Spleen (tissue), 11 donors: ENCODE measurements around the gene LBR. TPM values are rescaled to one million over a fixed set of nuclear protein-coding genes. Genes with fewer than 3 reads are reported as not detected.
"Not testable (repeated sequence)": the region's sequence is repeated elsewhere in the genome, so short reads cannot be mapped to it uniquely, and the experiment has no call there.

Experiments used
- DNase-seq: peaks from one replicate; pipeline ENCODE4 v3.0.0-alpha.2; 2020
- H3K27ac ChIP-seq, 8 donors: fragments of 200-600 bp; sonication (generic) in 7 of 8; 1 replicate in 4 of 8; 2 replicates in 4 of 8; pipeline versions ENCODE4 v1.5.0 to v1.8.0; 2016 to 2021; ENCODE audit warnings: inconsistent platforms in 4 of 8, mild to moderate bottlenecking in 4 of 8, moderate library complexity in 1 of 8
- H3K27me3 ChIP-seq, 7 donors: fragments of 200-600 bp; sonication (generic) in 6 of 7; replicated peaks in 1 of 7; 1 replicate in 4 of 7; 2 replicates in 3 of 7; pipeline versions ENCODE4 v1.5.0 to v1.8.0; 2016 to 2021; ENCODE audit warnings: inconsistent platforms in 3 of 7, mild to moderate bottlenecking in 1 of 7
- H3K36me3 ChIP-seq, 6 donors: fragments of 200-600 bp; sonication (generic) in 5 of 6; 1 replicate in 4 of 6; 2 replicates in 2 of 6; pipeline versions ENCODE4 v1.5.0 to v1.8.0; 2016 to 2021; ENCODE audit warnings: inconsistent platforms in 2 of 6
- H3K4me1 ChIP-seq, 6 donors: fragments of 200-600 bp; sonication (generic) in 5 of 6; 1 replicate in 3 of 6; 2 replicates in 3 of 6; pipeline versions ENCODE4 v1.5.0 to v1.8.0; 2016 to 2021; ENCODE audit warnings: inconsistent platforms in 3 of 6
- H3K4me3 ChIP-seq, 8 donors: fragments of 200-600 bp; sonication (generic) in 7 of 8; 1 replicate in 4 of 8; 2 replicates in 4 of 8; pipeline versions ENCODE4 v1.5.0 to v1.8.0; 2016 to 2021; ENCODE audit warnings: inconsistent platforms in 4 of 8, mild to moderate bottlenecking in 4 of 8, moderate library complexity in 2 of 8
- H3K9me3 ChIP-seq, 8 donors: fragments of 200-600 bp; sonication (generic) in 7 of 8; 1 replicate in 4 of 8; 2 replicates in 4 of 8; pipeline versions ENCODE4 v1.5.0 to v1.8.0; 2016 to 2021; ENCODE audit warnings: inconsistent platforms in 4 of 8
- CTCF ChIP-seq, 11 experiments: fragments of 200-600 bp in 7 of 11; fragments of 450-650 bp in 4 of 11; sonication (generic) in 4 of 11; IDR thresholded peaks in 8 of 11; conservative IDR thresholded peaks in 3 of 11; 1 replicate in 7 of 11; 2 replicates in 4 of 11; pipeline versions ENCODE4 v1.4.0 to v1.8.0; 2016 to 2021; ENCODE audit warnings: antibody characterized with exemption in 11 of 11, inconsistent platforms in 4 of 11, mild to moderate bottlenecking in 1 of 11
- POLR2A ChIP-seq, 3 donors: fragments of 450-650 bp; IDR thresholded peaks; one replicate each; pipeline ENCODE4 v1.5.1; 2017; ENCODE audit warnings: antibody characterized with exemption in 3 of 3, mild to moderate bottlenecking in 1 of 3
- POLR2AphosphoS5 ChIP-seq, 3 donors: sonication (generic); formaldehyde crosslinking; IDR thresholded peaks; one replicate each; pipeline ENCODE4 v1.5.1; 2017; ENCODE audit warnings: antibody characterized with exemption in 3 of 3
- WGBS, 5 donors: extraction: QIAGEN DNeasy Blood & Tissue Kit in 3 of 5; methylation state at CpG; one replicate each; pipeline versions ENCODE4 v1.1.5 to v1.1.7; 2013 to 2018; 5-methylcytosine and 5-hydroxymethylcytosine counted together
- intact Hi-C: fragments of 100-400 bp; cut with DNase I; formaldehyde crosslinking; loops from one replicate; pipeline ENCODE4 v1.15.0; 2023; ENCODE audit warnings: low total_unique reads
- polyA plus RNA-seq, 3 donors: library from polyadenylated mRNA; stranded (reverse); fragments of 200-250 nt; gene quantifications; one replicate each; pipeline ENCODE4 v1.2.1, GENCODE V29; 2013
- total RNA-seq, 7 donors: library from RNA; depleted of rRNA in 3 of 7; stranded (reverse); fragments of >200 nt in 3 of 7; fragmentation: NEBNext Ultra II Directional in 4 of 7; extraction: Animal tissue kit (Norgen Biotek cat#: 25700) in 4 of 7; gene quantifications; one replicate each; pipeline versions ENCODE4 v1.1.0 to v1.2.1, GENCODE V29; 2016 to 2021
- donor health status: healthy with polysubstance abuse.
- donor health status: DM: no; HTN: no; CAD: no; lungs with moderate emphysema.
- donor health status: DM: no; HTN: no; CAD: no.
- donor health status: Bipolar disorder and iron deficiency.
- donor health status: healthy.
- donor health status: DM: no; HTN: no; CAD: no.
- donor health status: DM: yes; HTN: yes; CAD: no.

The LBR gene
- total and polyA plus RNA-seq, 10 donors: 20.8 to 157 (median 87.9) TPM

GRCh38 chr1:225476100-225476511 lies 48.3 kb upstream of the LBR start:
- intact Hi-C loops: loop anchor here (5.0 kb wide), 2 partner anchors 306 to 371 kb away; no protein-coding TSS in a partner anchor

GRCh38 chr1:225474986-225475820 lies 47.4 kb upstream of the LBR start:
- H3K27me3 ChIP-seq: no peaks in the 10 kb centered on the region
- WGBS, 5 donors: 29 to 37% (median 33%) methylated on average over 26 to 50 of the region's 50 CpGs
- no peak overlapping the region for H3K27ac ChIP-seq

More at GRCh38 chr1:225476100-225476511, 48.3 kb upstream of the LBR start:
- no peaks in the 10 kb centered on the region for H3K36me3 ChIP-seq
- H3K4me1 ChIP-seq: peaks cover 8 to 74% (median 25%) of the 10 kb centered on the region in 6 donors
- no peaks in the 10 kb centered on the region for H3K27me3 ChIP-seq
- no peak for DNase-seq
- TF ChIP-seq CTCF (IDR thresholded peaks at IDR 0.05 in 8 of 11, conservative IDR thresholded peaks at IDR 0.05 in 3 of 11): no peak
- TF ChIP-seq POLR2AphosphoS5 (IDR thresholded peaks at IDR 0.05): no peak
- TF ChIP-seq POLR2A (IDR thresholded peaks at IDR 0.05): no peak
- 86 to 99% (median 91%) methylated on average over 7 of the region's 7 CpGs for WGBS, 5 donors
- no peak overlapping the region for H3K27ac ChIP-seq
- no peaks in the 10 kb centered on the region for H3K9me3 ChIP-seq
- no peak overlapping the region for H3K4me3 ChIP-seq

GRCh38 chr1:225474439-225474985 lies 46.7 kb upstream of the LBR start:
- Histone ChIP-seq H3K4me3 (no peak overlapping the region), H3K27me3 (no peaks in the 10 kb centered on the region), H3K27ac (no peak overlapping the region), H3K4me1 (peaks cover 8 to 59% (median 15%) of the 10 kb centered on the region in 6 donors), H3K36me3 (no peaks in the 10 kb centered on the region), H3K9me3 (no peaks in the 10 kb centered on the region)
- DNase-seq: no peak
- 48 to 60% (median 51%) methylated on average over 12 to 13 of the region's 13 CpGs for WGBS, 5 donors
- intact Hi-C loops: loop anchor here (2.0 to 5.0 kb wide), 2 partner anchors 436 to 503 kb away; no protein-coding TSS in a partner anchor
- no peak for TF ChIP-seq CTCF (IDR thresholded peaks at IDR 0.05 in 8 of 11, conservative IDR thresholded peaks at IDR 0.05 in 3 of 11)
- TF ChIP-seq POLR2AphosphoS5 (IDR thresholded peaks at IDR 0.05): no peak
- TF ChIP-seq POLR2A (IDR thresholded peaks at IDR 0.05): no peak

More at GRCh38 chr1:225474986-225475820, 47.4 kb upstream of the LBR start:
- peak; percentile 96 for DNase-seq
- peak overlapping the region in 1 of 8 donors; percentile 45 for H3K4me3 ChIP-seq
- intact Hi-C loops: loop anchor here (2.0 to 5.0 kb wide), 4 partner anchors 307 to 502 kb away; no protein-coding TSS in a partner anchor
- peaks cover 8 to 65% (median 16%) of the 10 kb centered on the region in 6 donors for H3K4me1 ChIP-seq
- peak; percentile 100 for TF ChIP-seq CTCF (IDR thresholded peaks at IDR 0.05 in 8 of 11, conservative IDR thresholded peaks at IDR 0.05 in 3 of 11)
- no peak for TF ChIP-seq POLR2A (IDR thresholded peaks at IDR 0.05)
- TF ChIP-seq POLR2AphosphoS5 (IDR thresholded peaks at IDR 0.05): peak; percentile 74 to 85 (median 74)
- no peaks in the 10 kb centered on the region for H3K36me3 ChIP-seq
- H3K9me3 ChIP-seq: no peaks in the 10 kb centered on the region

GRCh38 chr1:225473676-225474438 lies 46.0 kb upstream of the LBR start:
- not testable (repeated sequence) for H3K36me3 ChIP-seq, H3K27ac ChIP-seq, H3K9me3 ChIP-seq, H3K4me3 ChIP-seq, DNase-seq, H3K27me3 ChIP-seq
- WGBS, 5 donors: 86 to 91% (median 89%) methylated on average over 26 of the region's 26 CpGs
- peaks cover 6 to 57% (median 15%) of the 10 kb centered on the region in 6 donors for H3K4me1 ChIP-seq
- intact Hi-C loops: loop anchor here (2.0 to 5.0 kb wide), 2 partner anchors 437 to 503 kb away; no protein-coding TSS in a partner anchor

GRCh38 chr1:225473266-225473665 lies 45.4 kb upstream of the LBR start:
- 56 to 69% (median 63%) methylated on average over 8 of the region's 8 CpGs for WGBS, 5 donors
- not testable (repeated sequence) for DNase-seq

More at GRCh38 chr1:225473266-225473665, 45.4 kb upstream of the LBR start:
- intact Hi-C loops: loop anchor here (5.0 kb wide), 1 partner anchor 504 kb away; no protein-coding TSS in a partner anchor
- H3K4me1 ChIP-seq: peaks cover 10 to 57% (median 19%) of the 10 kb centered on the region in 6 donors
- not testable (repeated sequence) for H3K27ac ChIP-seq, H3K9me3 ChIP-seq, H3K27me3 ChIP-seq, H3K36me3 ChIP-seq, H3K4me3 ChIP-seq
